ENCODE data around the gene ADAM12. TPM values are rescaled to one million over a fixed set of nuclear protein-coding genes. Genes with fewer than 3 reads are reported as not detected.
A peak's percentile ranks its signal among the peaks of the same experiment; 100 is the strongest.

Gene ADAM12
- total and polyA plus RNA-seq, 2 of the 13 experiments (the other 11 are each of a cell fraction or from before 2014, with no cell fraction given), result not detected

- TF ChIP-seq, protein P1, sequence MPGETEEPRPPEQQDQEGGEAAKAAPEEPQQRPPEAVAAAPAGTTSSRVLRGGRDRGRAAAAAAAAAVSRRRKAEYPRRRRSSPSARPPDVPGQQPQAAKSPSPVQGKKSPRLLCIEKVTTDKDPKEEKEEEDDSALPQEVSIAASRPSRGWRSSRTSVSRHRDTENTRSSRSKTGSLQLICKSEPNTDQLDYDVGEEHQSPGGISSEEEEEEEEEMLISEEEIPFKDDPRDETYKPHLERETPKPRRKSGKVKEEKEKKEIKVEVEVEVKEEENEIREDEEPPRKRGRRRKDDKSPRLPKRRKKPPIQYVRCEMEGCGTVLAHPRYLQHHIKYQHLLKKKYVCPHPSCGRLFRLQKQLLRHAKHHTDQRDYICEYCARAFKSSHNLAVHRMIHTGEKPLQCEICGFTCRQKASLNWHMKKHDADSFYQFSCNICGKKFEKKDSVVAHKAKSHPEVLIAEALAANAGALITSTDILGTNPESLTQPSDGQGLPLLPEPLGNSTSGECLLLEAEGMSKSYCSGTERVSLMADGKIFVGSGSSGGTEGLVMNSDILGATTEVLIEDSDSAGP (CRISPR knock-in tag; IDR thresholded peaks at IDR 0.05; ENCODE audit: borderline replicate concordance), result no peak
- TF ChIP-seq TEAD2 (CRISPR knock-in tag; IDR thresholded peaks at IDR 0.05), result no peak
- no peak for TF ChIP-seq MTF1 (CRISPR knock-in tag; IDR thresholded peaks at IDR 0.05)
- no peak for TF ChIP-seq ZNF672 (CRISPR knock-in tag; IDR thresholded peaks at IDR 0.05)
Measured at GRCh38 chr10:126209451-126209850, 178.8 kb downstream of the ADAM12 start (continued).

GRCh38 chr10:126208726-126209302 lies 179.5 kb downstream of the ADAM12 start:
- POLR2A ChIA-PET, result no interaction called here
- peak; percentile 70 for TF ChIP-seq LCORL (IDR thresholded peaks at IDR 0.05)
- TF ChIP-seq LCORL (CRISPR knock-in tag; IDR thresholded peaks at IDR 0.05), result no peak
- TF ChIP-seq AHDC1 (CRISPR knock-in tag; IDR thresholded peaks at IDR 0.05; ENCODE audit: borderline replicate concordance), result no peak
- ATAC-seq (no peak), DNase-seq (ENCODE audit: low spot score) (no peak), FAIRE-seq (no peak)
- Histone ChIP-seq H3K9ac (ENCODE audit: insufficient read depth, low read depth, low read length) (no peak overlapping the region), H3K79me2 (ENCODE audit: insufficient read depth, low read length) (no peaks in the 10 kb centered on the region), H3K27ac (ENCODE audit: extremely low read length, insufficient read depth, low read length) (no peak overlapping the region), H3K27me3 (ENCODE audit: control insufficient read depth in 1 of 2, insufficient read depth in 2 of 2, low read length in 2 of 2) (no peaks in the 10 kb centered on the region), H3K4me3 (replicated peaks in 1 of 3; ENCODE audit: insufficient read depth in 1 of 3, low read depth in 2 of 3, low read length in 3 of 3) (no peak overlapping the region), H4K20me1 (ENCODE audit: insufficient read depth, low read length) (no peaks in the 10 kb centered on the region), H3K4me1 (ENCODE audit: insufficient read depth, low read length) (no peaks in the 10 kb centered on the region), H3K4me2 (ENCODE audit: low read depth, low read length) (no peak overlapping the region), H3K36me3 (replicated peaks in 1 of 2; ENCODE audit: control insufficient read depth in 1 of 2, insufficient read depth in 2 of 2, low read length in 2 of 2) (no peaks in the 10 kb centered on the region), H2AFZ (ENCODE audit: low read length) (no peak overlapping the region), H3K9me3 (ENCODE audit: low read length) (no peaks in the 10 kb centered on the region)
- WGBS (ENCODE audit: low lambda C conversion rate), result 27% methylated on average over 4 of the region's 4 CpGs
- in situ Hi-C loops (cut with HindIII; ENCODE audit: extremely low pct_ligation_motif_present, low pct_unique_long_range_greater_than_20kb), result no loop called here
- no TSS peak for BruUV-seq (replicated peaks)
- intact Hi-C loops (cut with micrococcal nuclease; ENCODE audit: unreplicated experiment), result no loop called here
- CTCF ChIA-PET (ENCODE audit: low intra/inter-chr PET ratio, low total read pairs), result no interaction called here
